Measurements from ENCODE around the gene AKAP9.

AKAP9 gene

DNA sequence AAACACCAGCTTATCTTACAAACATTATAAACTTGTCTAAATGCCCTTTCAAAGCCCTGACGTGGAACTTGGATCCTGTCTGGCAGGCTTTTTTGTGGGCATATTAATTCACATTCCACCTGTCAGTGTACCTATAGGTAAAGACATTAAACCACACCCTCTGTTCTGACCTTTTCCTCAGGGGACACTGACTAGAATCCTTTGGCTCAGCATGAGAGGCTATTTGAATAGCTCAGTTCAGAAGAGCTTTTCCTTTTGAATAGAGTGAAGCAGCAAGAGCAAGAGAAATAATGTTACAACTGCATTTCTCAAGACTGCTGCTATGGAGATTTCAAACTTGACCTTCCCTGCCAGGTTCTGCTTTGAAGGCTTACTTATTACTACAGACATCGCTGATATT is 116.7 kb downstream of the AKAP9 start:
- no peak overlapping the region for H3K4me3 ChIP-seq (ENCODE audit: low read depth, low read length)
- no peaks in the 10 kb centered on the region for H3K9me3 ChIP-seq (ENCODE audit: severe bottlenecking)
- H3K36me3 ChIP-seq: peaks cover 32% of the 10 kb centered on the region
- TF ChIP-seq, protein P1, sequence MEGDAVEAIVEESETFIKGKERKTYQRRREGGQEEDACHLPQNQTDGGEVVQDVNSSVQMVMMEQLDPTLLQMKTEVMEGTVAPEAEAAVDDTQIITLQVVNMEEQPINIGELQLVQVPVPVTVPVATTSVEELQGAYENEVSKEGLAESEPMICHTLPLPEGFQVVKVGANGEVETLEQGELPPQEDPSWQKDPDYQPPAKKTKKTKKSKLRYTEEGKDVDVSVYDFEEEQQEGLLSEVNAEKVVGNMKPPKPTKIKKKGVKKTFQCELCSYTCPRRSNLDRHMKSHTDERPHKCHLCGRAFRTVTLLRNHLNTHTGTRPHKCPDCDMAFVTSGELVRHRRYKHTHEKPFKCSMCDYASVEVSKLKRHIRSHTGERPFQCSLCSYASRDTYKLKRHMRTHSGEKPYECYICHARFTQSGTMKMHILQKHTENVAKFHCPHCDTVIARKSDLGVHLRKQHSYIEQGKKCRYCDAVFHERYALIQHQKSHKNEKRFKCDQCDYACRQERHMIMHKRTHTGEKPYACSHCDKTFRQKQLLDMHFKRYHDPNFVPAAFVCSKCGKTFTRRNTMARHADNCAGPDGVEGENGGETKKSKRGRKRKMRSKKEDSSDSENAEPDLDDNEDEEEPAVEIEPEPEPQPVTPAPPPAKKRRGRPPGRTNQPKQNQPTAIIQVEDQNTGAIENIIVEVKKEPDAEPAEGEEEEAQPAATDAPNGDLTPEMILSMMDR (IDR thresholded peaks at IDR 0.05; ENCODE audit: low read depth, low read length): no peak
- no peak for DNase-seq
- H3K27ac ChIP-seq: no peak overlapping the region
- H3K27me3 ChIP-seq (ENCODE audit: insufficient read depth, low read depth, severe bottlenecking): no peaks in the 10 kb centered on the region

DNA sequence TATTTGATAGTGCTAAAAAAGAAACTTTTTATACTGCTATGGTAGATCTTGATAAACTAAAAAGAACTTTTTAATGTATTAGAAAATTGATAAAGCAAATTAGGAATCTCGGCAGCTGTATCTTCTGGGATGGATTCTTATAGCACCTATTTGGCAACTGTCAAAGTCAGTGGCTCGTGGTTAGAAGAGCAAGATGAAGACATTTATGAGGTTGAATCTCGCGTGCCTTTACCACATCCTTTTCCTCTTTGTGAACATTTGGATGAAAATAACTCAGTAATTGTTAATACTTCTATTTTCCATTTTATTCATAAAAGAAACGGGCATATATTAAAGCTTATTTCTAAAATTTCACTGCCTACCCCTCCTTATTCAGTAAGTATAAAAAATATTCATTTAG is 117.4 kb downstream of the AKAP9 start:
- peaks cover 27% of the 10 kb centered on the region for H3K36me3 ChIP-seq
- H3K4me3 ChIP-seq (ENCODE audit: low read depth, low read length): no peak overlapping the region
- DNase-seq: no peak
- TF ChIP-seq, protein P1 (IDR thresholded peaks at IDR 0.05; ENCODE audit: low read depth, low read length): no peak
- H3K27ac ChIP-seq: no peak overlapping the region
- H3K9me3 ChIP-seq (ENCODE audit: severe bottlenecking): no peaks in the 10 kb centered on the region
- no peaks in the 10 kb centered on the region for H3K27me3 ChIP-seq (ENCODE audit: insufficient read depth, low read depth, severe bottlenecking)

DNA sequence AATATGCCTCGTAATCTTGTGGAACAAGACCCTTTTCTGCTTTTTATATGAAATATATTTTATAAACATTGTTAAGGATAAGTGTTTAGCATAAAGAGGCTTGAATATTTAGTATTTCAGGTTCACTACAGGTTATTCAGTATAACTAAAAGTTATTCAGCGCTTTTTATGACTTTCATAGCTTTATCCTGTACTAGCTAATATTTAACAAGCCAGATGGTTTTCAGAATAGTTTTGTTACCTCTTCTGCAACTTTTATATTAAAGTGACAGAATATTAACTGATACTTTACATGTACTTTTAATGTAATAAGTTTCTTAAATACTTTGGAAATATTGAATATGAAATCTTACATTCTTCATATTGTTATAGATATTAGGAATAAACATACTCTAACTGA is 118.2 kb downstream of the AKAP9 start:
- TF ChIP-seq, protein P1 (IDR thresholded peaks at IDR 0.05; ENCODE audit: low read depth, low read length): no peak
- no peaks in the 10 kb centered on the region for H3K9me3 ChIP-seq (ENCODE audit: severe bottlenecking)
- no peak overlapping the region for H3K4me3 ChIP-seq (ENCODE audit: low read depth, low read length)
- H3K27ac ChIP-seq: no peak overlapping the region
- H3K36me3 ChIP-seq: peaks cover 24% of the 10 kb centered on the region
- no peaks in the 10 kb centered on the region for H3K27me3 ChIP-seq (ENCODE audit: insufficient read depth, low read depth, severe bottlenecking)
- no peak for DNase-seq

DNA sequence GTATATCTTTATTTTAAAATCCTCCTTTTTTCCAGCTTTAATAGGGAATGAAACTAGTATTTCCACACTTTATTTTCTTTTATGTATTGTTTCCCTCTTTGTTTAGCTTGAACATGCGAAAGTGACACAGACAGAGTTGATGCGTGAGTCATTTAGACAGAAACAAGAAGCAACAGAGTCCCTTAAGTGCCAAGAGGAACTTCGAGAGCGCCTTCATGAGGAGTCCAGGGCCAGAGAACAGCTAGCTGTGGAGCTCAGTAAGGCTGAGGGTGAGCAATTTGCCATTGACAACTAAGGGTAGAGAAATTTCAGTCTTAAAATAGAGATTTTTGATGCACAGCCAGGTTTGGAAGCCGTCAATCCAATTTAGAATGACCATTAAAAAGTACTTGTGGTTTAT is 120.5 kb downstream of the AKAP9 start:
- H3K4me3 ChIP-seq (ENCODE audit: low read depth, low read length): no peak overlapping the region
- H3K27ac ChIP-seq: no peak overlapping the region
- DNase-seq: no peak

DNA sequence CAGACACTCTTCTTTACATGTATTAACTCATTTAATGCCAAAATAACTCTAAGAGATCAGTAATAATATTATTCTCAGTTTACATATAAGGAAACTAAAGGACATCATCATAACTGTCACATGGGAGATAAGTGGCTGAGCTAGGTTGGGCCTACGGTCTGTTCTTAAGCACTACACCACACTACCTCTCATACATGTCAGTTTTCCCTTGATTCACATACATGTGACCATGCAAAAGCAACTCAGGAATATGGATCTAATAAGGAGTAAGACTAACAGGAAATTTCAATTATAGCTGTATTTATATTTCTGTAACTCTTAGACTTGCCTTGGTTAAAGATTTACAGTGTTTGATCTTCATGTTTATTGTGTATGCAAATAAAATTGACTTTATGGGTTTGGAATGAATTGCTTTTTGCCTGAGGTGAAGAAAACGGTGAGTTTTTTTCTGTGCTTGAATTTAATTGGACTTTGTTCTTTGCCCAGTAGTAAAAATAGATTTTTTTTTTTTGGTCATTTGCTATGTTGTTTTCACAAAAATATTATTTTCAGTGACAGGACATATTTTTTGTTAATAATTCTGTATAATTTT is 123.9 kb downstream of the AKAP9 start:
- H3K27ac ChIP-seq: no peak overlapping the region
- H3K27me3 ChIP-seq (ENCODE audit: insufficient read depth, low read depth, severe bottlenecking): no peaks in the 10 kb centered on the region
- TF ChIP-seq, protein P1 (IDR thresholded peaks at IDR 0.05; ENCODE audit: low read depth, low read length): no peak
- no peak overlapping the region for H3K4me3 ChIP-seq (ENCODE audit: low read depth, low read length)
- H3K9me3 ChIP-seq (ENCODE audit: severe bottlenecking): no peaks in the 10 kb centered on the region
- peaks cover 55% of the 10 kb centered on the region for H3K36me3 ChIP-seq
- no peak for DNase-seq

More for the DNA sequence above, 120.5 kb downstream of the AKAP9 start:
- Histone ChIP-seq H3K36me3 (peaks cover 35% of the 10 kb centered on the region), H3K9me3 (ENCODE audit: severe bottlenecking) (no peaks in the 10 kb centered on the region), H3K27me3 (ENCODE audit: insufficient read depth, low read depth, severe bottlenecking) (no peaks in the 10 kb centered on the region)
- TF ChIP-seq, protein P1 (IDR thresholded peaks at IDR 0.05; ENCODE audit: low read depth, low read length): no peak

DNA sequence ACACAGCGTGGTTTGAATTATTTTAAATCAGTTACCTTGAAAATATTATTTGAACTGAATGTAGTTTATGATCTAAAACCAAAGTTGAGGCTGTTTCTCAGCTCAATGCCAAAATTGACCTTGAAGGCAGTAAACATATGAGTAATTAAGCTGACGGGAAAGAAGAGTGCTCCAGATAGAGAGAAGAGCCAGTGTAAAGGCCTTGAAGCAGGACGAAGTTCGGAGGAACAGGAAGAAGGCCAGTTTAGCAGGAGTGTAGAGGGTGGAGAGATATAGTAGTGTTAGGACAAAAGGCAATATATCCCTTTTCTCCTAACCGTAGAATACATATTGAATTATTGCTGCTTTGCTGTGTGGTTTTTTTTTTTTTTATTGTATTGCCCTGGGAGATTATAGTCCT is 130.4 kb downstream of the AKAP9 start:
- Histone ChIP-seq H3K4me3 (ENCODE audit: low read depth, low read length) (no peak overlapping the region), H3K27ac (no peak overlapping the region), H3K36me3 (peaks cover 68% of the 10 kb centered on the region), H3K9me3 (ENCODE audit: severe bottlenecking) (no peaks in the 10 kb centered on the region), H3K27me3 (ENCODE audit: insufficient read depth, low read depth, severe bottlenecking) (no peaks in the 10 kb centered on the region)
- TF ChIP-seq, protein P1 (IDR thresholded peaks at IDR 0.05; ENCODE audit: low read depth, low read length): no peak
- DNase-seq: no peak

Measured in WERI-Rb-1 (cell line).